HK-2 (cell line): ENCODE measurements around the gene HCAR3.

Experiments
- DNase-seq: peaks from one replicate; pipeline ENCODE4 v3.0.0-alpha.2; 2018; ENCODE audit not compliant: unreplicated experiment

The HCAR3 gene

GRCh38 chr12:122669397-122670070 is 47.1 kb downstream of the HCAR3 start:
- peak; percentile 54 for DNase-seq

- no peak for DNase-seq
Measured at GRCh38 chr12:122668268-122668667, 48.3 kb downstream of the HCAR3 start.

- no peak for DNase-seq
Measured at GRCh38 chr12:122665759-122666158, 50.9 kb downstream of the HCAR3 start.

GRCh38 chr12:122665349-122665748 is 51.3 kb downstream of the HCAR3 start:
- no peak for DNase-seq
